IPS-18c (cell line): ENCODE measurements around the gene RAB31.
"Not testable (repeated sequence)": the region's sequence is repeated elsewhere in the genome, so short reads cannot be mapped to it uniquely, and the experiment has no call there.

Source experiments
- H3K4me3 ChIP-seq: 2 replicates; pipeline ENCODE4 v1.7.0; 2013; ENCODE audit warnings: low read depth, mild to moderate bottlenecking, low read length, moderate library complexity; ENCODE audit not compliant: insufficient read depth
- H3K9me3 ChIP-seq: one replicate; pipeline ENCODE4 v1.6.1; 2013; ENCODE audit warnings: mild to moderate bottlenecking, low read length, moderate library complexity; ENCODE audit not compliant: control insufficient read depth, insufficient read depth

The RAB31 gene

GRCh38 chr18:9885170-9886004, 177.3 kb downstream of the RAB31 start, which contains the start of gene TXNDC2:
TSS of gene TXNDC2 (plus strand) at chr18:9885973. CDS start at chr18:9886681, 708 bp downstream.
- Histone ChIP-seq H3K9me3 (peaks cover 2% of the 10 kb centered on the region), H3K4me3 (no peak within 1 kb of the TSS)

- peaks cover 2% of the 10 kb centered on the region for H3K9me3 ChIP-seq
- no peak overlapping the region for H3K4me3 ChIP-seq
Measured at GRCh38 chr18:9886005-9886348, 177.9 kb downstream of the RAB31 start.

GRCh38 chr18:9887992-9888391, 179.9 kb downstream of the RAB31 start:
- no peaks in the 10 kb centered on the region for H3K9me3 ChIP-seq
- H3K4me3 ChIP-seq = no peak overlapping the region

- no peak overlapping the region for H3K4me3 ChIP-seq
- H3K9me3 ChIP-seq = no peaks in the 10 kb centered on the region
Measured at GRCh38 chr18:9890196-9890595, 182.1 kb downstream of the RAB31 start.

GRCh38 chr18:9890957-9891356, 182.9 kb downstream of the RAB31 start:
- Histone ChIP-seq H3K4me3 (no peak overlapping the region), H3K9me3 (no peaks in the 10 kb centered on the region)

- not testable (repeated sequence) for H3K4me3 ChIP-seq, H3K9me3 ChIP-seq
Measured at GRCh38 chr18:9891515-9891914, 183.4 kb downstream of the RAB31 start.

GRCh38 chr18:9894454-9895068, 186.5 kb downstream of the RAB31 start:
- H3K9me3 ChIP-seq = no peaks in the 10 kb centered on the region
- no peak overlapping the region for H3K4me3 ChIP-seq

GRCh38 chr18:9897129-9897528, 189.0 kb downstream of the RAB31 start:
- H3K9me3 ChIP-seq = no peaks in the 10 kb centered on the region
- H3K4me3 ChIP-seq = no peak overlapping the region

- H3K9me3 ChIP-seq, H3K4me3 ChIP-seq: not testable (repeated sequence)
Measured at GRCh38 chr18:9897787-9898291, 189.7 kb downstream of the RAB31 start.

GRCh38 chr18:9898792-9899549, 190.9 kb downstream of the RAB31 start:
- Histone ChIP-seq H3K4me3 (no peak overlapping the region), H3K9me3 (no peaks in the 10 kb centered on the region)

- not testable (repeated sequence) for H3K9me3 ChIP-seq, H3K4me3 ChIP-seq
Measured at GRCh38 chr18:9899550-9899930, 191.4 kb downstream of the RAB31 start.

GRCh38 chr18:9900699-9901098, 192.6 kb downstream of the RAB31 start:
- Histone ChIP-seq H3K9me3 (no peaks in the 10 kb centered on the region), H3K4me3 (no peak overlapping the region)

- Histone ChIP-seq H3K9me3 (no peaks in the 10 kb centered on the region), H3K4me3 (no peak overlapping the region)
Measured at GRCh38 chr18:9901377-9901776, 193.3 kb downstream of the RAB31 start.

- not testable (repeated sequence) for H3K4me3 ChIP-seq, H3K9me3 ChIP-seq
Measured at GRCh38 chr18:9902264-9902663, 194.2 kb downstream of the RAB31 start.

GRCh38 chr18:9902832-9903231, 194.7 kb downstream of the RAB31 start:
- Histone ChIP-seq H3K9me3 (no peaks in the 10 kb centered on the region), H3K4me3 (no peak overlapping the region)

- Histone ChIP-seq H3K4me3 (no peak overlapping the region), H3K9me3 (no peaks in the 10 kb centered on the region)
Measured at GRCh38 chr18:9905401-9905922, 197.4 kb downstream of the RAB31 start.

GRCh38 chr18:9906481-9906880, 198.4 kb downstream of the RAB31 start:
- H3K9me3 ChIP-seq = no peaks in the 10 kb centered on the region
- no peak overlapping the region for H3K4me3 ChIP-seq

- Histone ChIP-seq H3K9me3 (no peaks in the 10 kb centered on the region), H3K4me3 (no peak overlapping the region)
Measured at GRCh38 chr18:9907867-9908266, 199.8 kb downstream of the RAB31 start.
